Loucy (cell line): ENCODE results near the gene MAP4K2.

Source experiments
- H2AFZ ChIP-seq: fragments of 200-600 bp; sonication (generic); 2 replicates; pipeline ENCODE4 v1.6.0; 2016; ENCODE audit warnings: antibody characterized with exemption, mild to moderate bottlenecking, low read length, moderate library complexity
- H3F3A ChIP-seq: fragments of 200-600 bp; 2 replicates; pipeline ENCODE4 v1.6.0; 2016; ENCODE audit warnings: antibody characterized with exemption, low read depth, mild to moderate bottlenecking
- H3K27me3 ChIP-seq: fragments of 200-600 bp; sonication (generic); 2 replicates; pipeline ENCODE4 v1.6.1; 2014; ENCODE audit warnings: low read length, mild to moderate bottlenecking; ENCODE audit not compliant: insufficient read depth, poor library complexity, severe bottlenecking
- H3K36me3 ChIP-seq: fragments of 200-600 bp; sonication (generic); 2 replicates; pipeline ENCODE4 v1.6.1; 2016; ENCODE audit warnings: low read length; ENCODE audit not compliant: insufficient read depth
- H3K4me1 ChIP-seq: fragments of 200-600 bp; sonication (generic); 2 replicates; pipeline ENCODE4 v1.5.1; 2014; ENCODE audit warnings: low read length, mild to moderate bottlenecking; ENCODE audit not compliant: insufficient read depth, poor library complexity, severe bottlenecking
- H3K4me2 ChIP-seq: fragments of 200-600 bp; sonication (generic); 2 replicates; pipeline ENCODE4 v1.6.0; 2014; ENCODE audit warnings: antibody characterized with exemption, low read length, low read depth, mild to moderate bottlenecking; ENCODE audit not compliant: poor library complexity, severe bottlenecking
- H3K4me3 ChIP-seq: fragments of 200-600 bp; sonication (generic); 2 replicates; pipeline ENCODE4 v1.5.1; 2014; ENCODE audit warnings: low read length, mild to moderate bottlenecking, mixed read lengths; ENCODE audit not compliant: poor library complexity, severe bottlenecking
- H3K79me2 ChIP-seq: fragments of 200-600 bp; sonication (generic); 2 replicates; pipeline ENCODE4 v1.6.1; 2014; ENCODE audit warnings: low read length; ENCODE audit not compliant: insufficient read depth
- H3K9ac ChIP-seq: fragments of 200-600 bp; sonication (generic); 2 replicates; pipeline ENCODE4 v1.6.0; 2014; ENCODE audit warnings: mild to moderate bottlenecking, low read depth, low read length, moderate library complexity; ENCODE audit not compliant: poor library complexity, severe bottlenecking
- H3K9me2 ChIP-seq: fragments of 200-600 bp; sonication (generic); replicated peaks from 2 replicates; pipeline ENCODE4 v1.6.1; 2016; ENCODE audit warnings: low read depth, low read length, mixed read lengths
- H3K9me3 ChIP-seq: fragments of 200-600 bp; sonication (generic); 2 replicates; pipeline ENCODE4 v1.6.1; 2014; ENCODE audit warnings: mild to moderate bottlenecking, antibody characterized with exemption, low read length, low read depth; ENCODE audit not compliant: insufficient read depth
- H4K20me1 ChIP-seq: fragments of 200-600 bp; sonication (generic); 2 replicates; pipeline ENCODE4 v1.6.0; 2014; ENCODE audit warnings: antibody characterized with exemption, low read length, mild to moderate bottlenecking; ENCODE audit not compliant: insufficient read depth, poor library complexity, severe bottlenecking
- EZH2phosphoT487 ChIP-seq: fragments of 200-600 bp; IDR thresholded peaks from 2 replicates; pipeline ENCODE4 v1.6.1; 2018; ENCODE audit warnings: antibody characterized with exemption, mild to moderate bottlenecking, moderate library complexity, borderline replicate concordance
- TF ChIP-seq, protein P1 (sequence below): fragments of 200-600 bp; sonication (generic); conservative IDR thresholded peaks from 2 replicates; pipeline ENCODE4 v1.5.1; 2014; ENCODE audit warnings: mild to moderate bottlenecking, antibody characterized with exemption, low read length

MAP4K2 gene

DNA sequence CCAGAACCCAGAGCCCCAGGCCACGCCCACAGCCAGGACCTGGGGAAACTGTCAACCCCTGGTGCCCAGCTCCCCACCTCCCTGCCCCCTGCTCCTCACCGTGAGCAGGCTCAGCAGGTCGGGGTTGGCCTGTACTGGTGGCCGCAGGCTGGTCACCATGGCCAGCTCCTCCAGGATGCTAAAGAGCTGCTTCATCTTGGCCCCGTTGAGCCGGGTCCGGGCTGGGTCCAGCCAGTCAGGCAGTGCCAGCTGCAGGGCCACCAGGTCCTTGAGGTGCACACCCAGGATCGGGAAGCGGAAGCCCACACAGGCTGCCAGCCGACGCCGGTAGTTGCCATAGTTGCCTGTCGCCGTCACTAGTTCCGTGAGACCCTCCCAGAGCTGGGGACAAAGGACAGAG lies 66.4 kb downstream of the MAP4K2 start:
- no peak overlapping the region for H3K9ac ChIP-seq
- no peaks in the 10 kb centered on the region for H3K9me2 ChIP-seq
- no peaks in the 10 kb centered on the region for H3F3A ChIP-seq
- H3K4me1 ChIP-seq: peaks cover 8% of the 10 kb centered on the region
- H3K4me2 ChIP-seq: no peak overlapping the region
- H3K79me2 ChIP-seq: peaks cover 11% of the 10 kb centered on the region
- H2AFZ ChIP-seq: no peak overlapping the region
- TF ChIP-seq EZH2phosphoT487: no peak
- TF ChIP-seq, protein P1, sequence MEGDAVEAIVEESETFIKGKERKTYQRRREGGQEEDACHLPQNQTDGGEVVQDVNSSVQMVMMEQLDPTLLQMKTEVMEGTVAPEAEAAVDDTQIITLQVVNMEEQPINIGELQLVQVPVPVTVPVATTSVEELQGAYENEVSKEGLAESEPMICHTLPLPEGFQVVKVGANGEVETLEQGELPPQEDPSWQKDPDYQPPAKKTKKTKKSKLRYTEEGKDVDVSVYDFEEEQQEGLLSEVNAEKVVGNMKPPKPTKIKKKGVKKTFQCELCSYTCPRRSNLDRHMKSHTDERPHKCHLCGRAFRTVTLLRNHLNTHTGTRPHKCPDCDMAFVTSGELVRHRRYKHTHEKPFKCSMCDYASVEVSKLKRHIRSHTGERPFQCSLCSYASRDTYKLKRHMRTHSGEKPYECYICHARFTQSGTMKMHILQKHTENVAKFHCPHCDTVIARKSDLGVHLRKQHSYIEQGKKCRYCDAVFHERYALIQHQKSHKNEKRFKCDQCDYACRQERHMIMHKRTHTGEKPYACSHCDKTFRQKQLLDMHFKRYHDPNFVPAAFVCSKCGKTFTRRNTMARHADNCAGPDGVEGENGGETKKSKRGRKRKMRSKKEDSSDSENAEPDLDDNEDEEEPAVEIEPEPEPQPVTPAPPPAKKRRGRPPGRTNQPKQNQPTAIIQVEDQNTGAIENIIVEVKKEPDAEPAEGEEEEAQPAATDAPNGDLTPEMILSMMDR: no peak
- H4K20me1 ChIP-seq: peaks cover 3% of the 10 kb centered on the region
- no peak overlapping the region for H3K4me3 ChIP-seq
- no peaks in the 10 kb centered on the region for H3K27me3 ChIP-seq
- H3K36me3 ChIP-seq: peaks cover 19% of the 10 kb centered on the region; the same call in 1 of the 2 replicates
- H3K9me3 ChIP-seq: no peaks in the 10 kb centered on the region

DNA sequence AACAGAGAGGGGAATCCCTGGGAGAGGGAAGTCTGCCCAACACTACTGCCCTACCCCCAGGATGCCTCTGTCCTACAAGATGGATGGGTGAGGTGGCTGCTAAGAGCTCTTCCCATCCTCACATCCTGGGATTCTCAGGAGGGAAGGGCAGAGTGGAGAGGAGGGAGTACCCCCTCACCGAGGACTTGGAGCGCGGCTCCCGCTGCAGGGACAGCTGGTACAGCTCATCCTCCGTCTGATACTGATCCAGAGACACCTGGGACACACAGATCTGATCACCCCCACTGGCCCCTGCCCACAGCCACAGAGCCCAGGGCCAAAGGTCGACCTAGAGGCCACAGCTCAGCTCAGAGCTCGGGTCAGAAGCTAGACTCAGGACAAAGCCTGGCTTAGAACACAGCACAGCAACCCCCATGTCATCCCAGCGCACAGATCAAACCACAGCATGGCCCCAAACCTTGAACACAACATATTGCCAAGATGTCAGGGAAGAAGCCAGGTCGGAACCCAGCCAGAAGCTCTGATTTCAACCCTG lies 67.2 kb downstream of the MAP4K2 start:
- peaks cover 2% of the 10 kb centered on the region; the same call in 1 of the 2 replicates for H3K79me2 ChIP-seq
- H4K20me1 ChIP-seq: no peaks in the 10 kb centered on the region
- TF ChIP-seq, protein P1: no peak
- TF ChIP-seq EZH2phosphoT487: no peak
- H3K4me3 ChIP-seq: no peak overlapping the region
- H3K9me3 ChIP-seq: no peaks in the 10 kb centered on the region
- no peak overlapping the region for H3K9ac ChIP-seq
- H2AFZ ChIP-seq: no peak overlapping the region
- H3K4me2 ChIP-seq: no peak overlapping the region
- no peaks in the 10 kb centered on the region for H3K4me1 ChIP-seq
- no peaks in the 10 kb centered on the region for H3K9me2 ChIP-seq
- no peaks in the 10 kb centered on the region for H3F3A ChIP-seq
- H3K27me3 ChIP-seq: no peaks in the 10 kb centered on the region
- peaks cover 19% of the 10 kb centered on the region; the same call in 1 of the 2 replicates for H3K36me3 ChIP-seq
